Measurements from ENCODE around the gene CCNT1.

The CCNT1 gene

GRCh38 chr12:48693572-48693971 lies 22.9 kb downstream of the CCNT1 start:
- H2AFZ ChIP-seq (ENCODE audit: low read length) = no peak overlapping the region
- peaks cover 13% of the 10 kb centered on the region for H4K20me1 ChIP-seq (ENCODE audit: insufficient read depth, low read length, poor library complexity, severe bottlenecking)
- peaks cover 8% of the 10 kb centered on the region; the same call in 1 of the 2 replicates for H3K79me2 ChIP-seq (ENCODE audit: insufficient read depth, low read length)
- no peaks in the 10 kb centered on the region for H3K9me2 ChIP-seq (replicated peaks; ENCODE audit: low read depth, low read length)
- no peak overlapping the region for H3K9ac ChIP-seq (ENCODE audit: low read depth, low read length, poor library complexity, severe bottlenecking)
- H3K4me2 ChIP-seq (ENCODE audit: low read depth, low read length, poor library complexity, severe bottlenecking) = no peak overlapping the region
- H3K27me3 ChIP-seq (ENCODE audit: insufficient read depth, low read length, poor library complexity, severe bottlenecking) = no peaks in the 10 kb centered on the region
- H3K4me1 ChIP-seq (ENCODE audit: insufficient read depth, low read length, poor library complexity, severe bottlenecking) = no peaks in the 10 kb centered on the region
- TF ChIP-seq CTCF (conservative IDR thresholded peaks at IDR 0.05; ENCODE audit: low read length) (no peak), EZH2phosphoT487 (IDR thresholded peaks at IDR 0.05; ENCODE audit: borderline replicate concordance) (no peak)
- peaks cover 92% of the 10 kb centered on the region for H3K36me3 ChIP-seq (ENCODE audit: insufficient read depth, low read length)
- H3K4me3 ChIP-seq (ENCODE audit: low read length, poor library complexity, severe bottlenecking) = no peak overlapping the region
- H3K9me3 ChIP-seq (ENCODE audit: insufficient read depth, low read depth, low read length) = no peaks in the 10 kb centered on the region
- no peaks in the 10 kb centered on the region for H3F3A ChIP-seq (ENCODE audit: low read depth)

- Histone ChIP-seq H3F3A (ENCODE audit: low read depth) (no peaks in the 10 kb centered on the region), H3K4me3 (ENCODE audit: low read length, poor library complexity, severe bottlenecking) (no peak overlapping the region), H3K27me3 (ENCODE audit: insufficient read depth, low read length, poor library complexity, severe bottlenecking) (no peaks in the 10 kb centered on the region), H3K9me3 (ENCODE audit: insufficient read depth, low read depth, low read length) (no peaks in the 10 kb centered on the region), H3K4me1 (ENCODE audit: insufficient read depth, low read length, poor library complexity, severe bottlenecking) (no peaks in the 10 kb centered on the region), H3K36me3 (ENCODE audit: insufficient read depth, low read length) (peaks cover 85% of the 10 kb centered on the region), H3K4me2 (ENCODE audit: low read depth, low read length, poor library complexity, severe bottlenecking) (no peak overlapping the region), H3K79me2 (ENCODE audit: insufficient read depth, low read length) (peaks cover 8% of the 10 kb centered on the region; the same call in 1 of the 2 replicates), H3K9me2 (replicated peaks; ENCODE audit: low read depth, low read length) (no peaks in the 10 kb centered on the region), H4K20me1 (ENCODE audit: insufficient read depth, low read length, poor library complexity, severe bottlenecking) (peaks cover 11% of the 10 kb centered on the region), H3K9ac (ENCODE audit: low read depth, low read length, poor library complexity, severe bottlenecking) (no peak overlapping the region), H2AFZ (ENCODE audit: low read length) (no peak overlapping the region)
- no peak for TF ChIP-seq CTCF (conservative IDR thresholded peaks at IDR 0.05; ENCODE audit: low read length)
- TF ChIP-seq EZH2phosphoT487 (IDR thresholded peaks at IDR 0.05; ENCODE audit: borderline replicate concordance) = no peak
These were observed 24.6 kb downstream of the CCNT1 start for GRCh38 chr12:48691826-48692487.

GRCh38 chr12:48690990-48691389 lies 25.5 kb downstream of the CCNT1 start:
- H3K9me2 ChIP-seq (replicated peaks; ENCODE audit: low read depth, low read length) = no peaks in the 10 kb centered on the region
- H3K4me2 ChIP-seq (ENCODE audit: low read depth, low read length, poor library complexity, severe bottlenecking) = no peak overlapping the region
- H3K4me3 ChIP-seq (ENCODE audit: low read length, poor library complexity, severe bottlenecking) = no peak overlapping the region
- peaks cover 6% of the 10 kb centered on the region for H4K20me1 ChIP-seq (ENCODE audit: insufficient read depth, low read length, poor library complexity, severe bottlenecking)
- H3K36me3 ChIP-seq (ENCODE audit: insufficient read depth, low read length) = peaks cover 76% of the 10 kb centered on the region
- no peak overlapping the region for H2AFZ ChIP-seq (ENCODE audit: low read length)
- H3K79me2 ChIP-seq (ENCODE audit: insufficient read depth, low read length) = peaks cover 3% of the 10 kb centered on the region; the same call in 1 of the 2 replicates
- H3K4me1 ChIP-seq (ENCODE audit: insufficient read depth, low read length, poor library complexity, severe bottlenecking) = no peaks in the 10 kb centered on the region
- no peak for TF ChIP-seq EZH2phosphoT487 (IDR thresholded peaks at IDR 0.05; ENCODE audit: borderline replicate concordance)
- no peak for TF ChIP-seq CTCF (conservative IDR thresholded peaks at IDR 0.05; ENCODE audit: low read length)
- no peaks in the 10 kb centered on the region for H3F3A ChIP-seq (ENCODE audit: low read depth)
- no peak overlapping the region for H3K9ac ChIP-seq (ENCODE audit: low read depth, low read length, poor library complexity, severe bottlenecking)
- no peaks in the 10 kb centered on the region for H3K9me3 ChIP-seq (ENCODE audit: insufficient read depth, low read depth, low read length)
- no peaks in the 10 kb centered on the region for H3K27me3 ChIP-seq (ENCODE audit: insufficient read depth, low read length, poor library complexity, severe bottlenecking)

All from Loucy (cell line).